ENCODE measurements around the gene RBPJ.

DNA sequence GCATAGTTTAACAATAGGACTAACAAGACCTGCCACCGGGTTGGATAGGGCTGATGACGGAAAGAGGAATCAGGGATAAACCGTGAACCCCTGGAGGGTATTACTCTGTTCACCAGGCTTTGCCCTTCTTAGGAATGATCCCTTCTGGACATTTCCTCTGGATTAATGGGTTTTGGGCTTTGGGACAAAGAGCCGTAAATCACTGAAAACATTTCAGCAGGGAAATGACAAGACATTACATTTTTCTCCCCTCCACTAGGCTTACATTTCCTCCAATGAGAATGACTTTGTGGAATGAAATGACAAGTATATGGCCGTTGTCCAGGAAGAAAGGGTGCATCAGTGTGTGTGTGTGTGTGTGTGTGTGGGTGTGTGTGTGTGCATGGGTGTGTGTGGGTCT, 25.9 kb upstream of the RBPJ start:
- TF ChIP-seq POLR2A (IDR thresholded peaks at IDR 0.05): no peak
- TF ChIP-seq, protein P1, sequence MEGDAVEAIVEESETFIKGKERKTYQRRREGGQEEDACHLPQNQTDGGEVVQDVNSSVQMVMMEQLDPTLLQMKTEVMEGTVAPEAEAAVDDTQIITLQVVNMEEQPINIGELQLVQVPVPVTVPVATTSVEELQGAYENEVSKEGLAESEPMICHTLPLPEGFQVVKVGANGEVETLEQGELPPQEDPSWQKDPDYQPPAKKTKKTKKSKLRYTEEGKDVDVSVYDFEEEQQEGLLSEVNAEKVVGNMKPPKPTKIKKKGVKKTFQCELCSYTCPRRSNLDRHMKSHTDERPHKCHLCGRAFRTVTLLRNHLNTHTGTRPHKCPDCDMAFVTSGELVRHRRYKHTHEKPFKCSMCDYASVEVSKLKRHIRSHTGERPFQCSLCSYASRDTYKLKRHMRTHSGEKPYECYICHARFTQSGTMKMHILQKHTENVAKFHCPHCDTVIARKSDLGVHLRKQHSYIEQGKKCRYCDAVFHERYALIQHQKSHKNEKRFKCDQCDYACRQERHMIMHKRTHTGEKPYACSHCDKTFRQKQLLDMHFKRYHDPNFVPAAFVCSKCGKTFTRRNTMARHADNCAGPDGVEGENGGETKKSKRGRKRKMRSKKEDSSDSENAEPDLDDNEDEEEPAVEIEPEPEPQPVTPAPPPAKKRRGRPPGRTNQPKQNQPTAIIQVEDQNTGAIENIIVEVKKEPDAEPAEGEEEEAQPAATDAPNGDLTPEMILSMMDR (IDR thresholded peaks at IDR 0.05): no peak
